Cerebellar nuclear complex (tissue), 1 donor: ENCODE results near the gene CLVS2.

Experiments
- DNase-seq, 2 experiments: peaks; one replicate each; lab custom pipeline; 2025; lab: John Stamatoyannopoulos, UW

CLVS2 gene

GRCh38 chr6:123024976-123025375, 28.9 kb downstream of the CLVS2 start:
- no peak for DNase-seq

- no peak for DNase-seq
These were observed 31.4 kb downstream of the CLVS2 start for GRCh38 chr6:123027408-123027807.

- no peak for DNase-seq
These were observed 32.2 kb downstream of the CLVS2 start for GRCh38 chr6:123028263-123028662.

GRCh38 chr6:123030282-123030681, 34.2 kb downstream of the CLVS2 start:
- DNase-seq: no peak

- no peak for DNase-seq
These were observed 40.6 kb downstream of the CLVS2 start for GRCh38 chr6:123036648-123037047.

- DNase-seq: no peak
These were observed 43.4 kb downstream of the CLVS2 start for GRCh38 chr6:123039431-123039830.

GRCh38 chr6:123042401-123042800, 46.4 kb downstream of the CLVS2 start:
- no peak for DNase-seq

GRCh38 chr6:123044341-123044860, 48.4 kb downstream of the CLVS2 start:
- DNase-seq: no peak

GRCh38 chr6:123053602-123054225, 57.7 kb downstream of the CLVS2 start:
- no peak for DNase-seq

- DNase-seq: no peak
These were observed 59.2 kb downstream of the CLVS2 start for GRCh38 chr6:123055256-123055655.

- no peak for DNase-seq
These were observed 66.6 kb downstream of the CLVS2 start for GRCh38 chr6:123062670-123063069.

GRCh38 chr6:123064038-123064437, 68.0 kb downstream of the CLVS2 start:
- DNase-seq: no peak

GRCh38 chr6:123074616-123075015, 78.6 kb downstream of the CLVS2 start:
- no peak for DNase-seq

- no peak for DNase-seq
These were observed 89.4 kb downstream of the CLVS2 start for GRCh38 chr6:123085403-123085802.

GRCh38 chr6:123089226-123089625, 93.2 kb downstream of the CLVS2 start:
- no peak for DNase-seq

- DNase-seq: no peak
These were observed 95.3 kb downstream of the CLVS2 start for GRCh38 chr6:123091091-123091895.

- no peak for DNase-seq
These were observed 95.8 kb downstream of the CLVS2 start for GRCh38 chr6:123091896-123092271.

- DNase-seq: no peak
These were observed 98.8 kb downstream of the CLVS2 start for GRCh38 chr6:123094795-123095194.

GRCh38 chr6:123105561-123105960, 109.5 kb downstream of the CLVS2 start:
- no peak for DNase-seq

- DNase-seq: no peak
These were observed 120.3 kb downstream of the CLVS2 start for GRCh38 chr6:123116370-123116769.

- no peak for DNase-seq
These were observed 121.3 kb downstream of the CLVS2 start for GRCh38 chr6:123117145-123117908.

GRCh38 chr6:123118811-123119210, 122.8 kb downstream of the CLVS2 start:
- no peak for DNase-seq
